Measurements from ENCODE around the gene DCAF11. TPM values are rescaled to one million over a fixed set of nuclear protein-coding genes. Genes with fewer than 3 reads are reported as not detected.

Gene DCAF11
- total RNA-seq, 1 donor from 2014 or later, result 83.5 TPM

GRCh38 chr14:24139272-24139934, 24.8 kb downstream of the DCAF11 start:
- H3K27me3 ChIP-seq (ENCODE audit: control insufficient read depth, insufficient read depth, low read length), result no peaks in the 10 kb centered on the region
- TF ChIP-seq CTCF (IDR thresholded peaks at IDR 0.05; ENCODE audit: insufficient read depth, low read length, severe bottlenecking), result no peak
- no peak for DNase-seq (ENCODE audit: low read depth)
- H3K4me3 ChIP-seq (ENCODE audit: low read depth, low read length), result no peak overlapping the region
- FAIRE-seq, result no peak
- peaks cover 15% of the 10 kb centered on the region for H3K36me3 ChIP-seq (ENCODE audit: control insufficient read depth, insufficient read depth, low read length)

DNA sequence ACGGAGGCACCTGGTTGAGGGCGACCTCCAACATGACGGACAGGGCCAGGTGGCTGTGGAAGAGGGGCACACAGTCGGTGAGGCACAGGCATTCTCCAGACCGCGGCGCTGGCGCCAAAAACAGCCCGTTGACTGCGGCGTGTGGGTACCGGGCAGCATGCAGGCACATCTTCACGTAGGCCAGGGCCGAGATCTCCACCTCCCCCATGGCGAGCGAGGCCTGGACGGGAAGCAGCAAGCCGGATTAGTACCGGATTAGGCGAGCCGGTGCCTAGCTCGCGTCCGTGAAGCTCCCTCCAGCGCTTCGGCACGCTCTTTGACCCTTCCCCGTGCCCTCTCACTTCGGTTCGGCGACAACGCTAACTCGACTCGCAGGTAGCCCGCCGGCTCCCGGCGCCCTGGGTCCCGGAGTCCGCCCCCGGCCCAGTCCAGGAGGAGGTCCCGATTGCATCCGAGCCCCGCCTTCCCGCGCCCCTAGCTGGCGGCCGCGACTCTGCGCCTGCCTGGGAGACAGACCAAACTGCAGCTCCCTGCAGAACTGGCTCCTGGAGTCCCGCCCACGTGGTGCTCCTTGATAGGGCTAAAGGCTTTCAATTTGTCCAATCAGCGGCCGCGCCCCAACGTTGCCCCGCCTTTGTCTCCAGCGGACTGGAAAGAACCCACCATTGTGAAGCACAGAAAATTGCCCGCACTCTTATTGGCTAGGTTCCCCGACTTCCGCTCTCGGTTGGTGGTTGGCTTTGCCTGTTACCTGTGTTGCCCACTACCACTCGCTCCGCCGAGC, 26.7 kb downstream of the DCAF11 start, which contains the start of gene EMC9:
Gene EMC9 (minus strand): TSS at position 495 of the 784 bp plus-strand sequence. CDS start 287 bp downstream, at position 208.
- FAIRE-seq (no peak), DNase-seq (ENCODE audit: low read depth) (peak; percentile 98)
- peak; percentile 51 for TF ChIP-seq CTCF (IDR thresholded peaks at IDR 0.05; ENCODE audit: insufficient read depth, low read length, severe bottlenecking)
- Histone ChIP-seq H3K27me3 (ENCODE audit: control insufficient read depth, insufficient read depth, low read length) (no peaks in the 10 kb centered on the region), H3K36me3 (ENCODE audit: control insufficient read depth, insufficient read depth, low read length) (peaks cover 15% of the 10 kb centered on the region), H3K4me3 (ENCODE audit: low read depth, low read length) (peak within 1 kb of the TSS; percentile 62)

DNA sequence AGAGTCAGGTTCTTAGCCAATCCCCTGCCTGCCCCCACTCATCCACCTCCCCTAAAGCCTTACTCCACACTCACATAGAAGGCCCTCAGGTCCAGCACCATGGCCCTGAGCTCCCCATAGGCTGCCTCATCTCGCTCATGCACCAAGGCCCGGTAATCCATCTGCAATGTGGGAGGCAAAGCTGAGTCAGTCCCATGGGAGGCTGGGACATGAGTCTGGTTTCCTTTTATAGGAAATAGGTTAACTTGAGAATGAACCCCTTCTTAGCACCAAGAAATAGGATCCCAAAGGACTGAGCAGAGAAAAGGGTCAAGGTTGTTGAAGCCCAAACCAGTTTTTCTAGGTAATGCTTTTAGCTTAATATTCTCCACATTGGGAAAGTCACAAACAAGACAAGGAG, 28.9 kb downstream of the DCAF11 start:
- no peak for FAIRE-seq
- H3K27me3 ChIP-seq (ENCODE audit: control insufficient read depth, insufficient read depth, low read length), result no peaks in the 10 kb centered on the region
- no peak overlapping the region for H3K4me3 ChIP-seq (ENCODE audit: low read depth, low read length)
- peaks cover 9% of the 10 kb centered on the region for H3K36me3 ChIP-seq (ENCODE audit: control insufficient read depth, insufficient read depth, low read length)
- DNase-seq (ENCODE audit: low read depth), result no peak
- no peak for TF ChIP-seq CTCF (IDR thresholded peaks at IDR 0.05; ENCODE audit: insufficient read depth, low read length, severe bottlenecking)

DNA sequence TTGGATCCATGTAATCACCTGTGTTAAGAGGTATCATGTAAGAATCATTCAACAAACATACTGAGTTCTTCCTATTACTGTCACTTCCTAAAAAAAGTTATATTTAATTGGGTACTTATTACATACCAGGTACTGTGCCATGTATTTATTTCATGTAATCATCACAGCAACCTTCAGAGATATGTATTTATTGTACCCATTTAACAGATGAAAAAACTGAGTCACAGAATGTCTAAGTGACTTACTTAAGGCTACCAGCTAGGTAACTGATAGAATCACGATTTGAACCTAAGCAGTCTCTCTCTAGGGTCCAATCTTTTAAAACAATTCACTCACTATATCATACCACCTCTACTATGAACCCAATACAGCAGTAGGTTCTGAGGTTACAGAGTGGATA, 29.9 kb downstream of the DCAF11 start:
- TF ChIP-seq CTCF (IDR thresholded peaks at IDR 0.05; ENCODE audit: insufficient read depth, low read length, severe bottlenecking), result no peak
- H3K36me3 ChIP-seq (ENCODE audit: control insufficient read depth, insufficient read depth, low read length), result peaks cover 12% of the 10 kb centered on the region
- no peaks in the 10 kb centered on the region for H3K27me3 ChIP-seq (ENCODE audit: control insufficient read depth, insufficient read depth, low read length)
- FAIRE-seq, result no peak
- no peak overlapping the region for H3K4me3 ChIP-seq (ENCODE audit: low read depth, low read length)
- no peak for DNase-seq (ENCODE audit: low read depth)

DNA sequence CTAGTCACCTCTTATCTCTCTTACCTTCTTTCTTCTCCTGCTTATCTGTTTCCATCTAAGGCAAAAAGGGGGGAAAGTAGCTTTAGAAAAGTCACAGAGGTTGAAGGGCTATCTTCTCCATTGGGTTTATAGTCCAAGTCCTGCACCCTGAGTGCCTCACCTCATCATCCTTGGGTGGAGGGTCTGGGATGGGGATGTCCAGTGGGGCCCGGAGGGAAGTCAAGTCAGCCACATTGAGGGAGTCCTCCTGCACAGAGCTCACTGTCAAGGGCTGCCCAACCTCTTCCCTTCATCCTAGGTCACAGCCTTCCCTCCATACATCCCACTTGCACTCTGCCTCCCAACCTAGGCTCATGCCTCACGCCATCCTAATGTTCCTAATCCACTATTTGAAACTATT, 30.6 kb downstream of the DCAF11 start:
- Histone ChIP-seq H3K27me3 (ENCODE audit: control insufficient read depth, insufficient read depth, low read length) (no peaks in the 10 kb centered on the region), H3K4me3 (ENCODE audit: low read depth, low read length) (no peak overlapping the region), H3K36me3 (ENCODE audit: control insufficient read depth, insufficient read depth, low read length) (peaks cover 11% of the 10 kb centered on the region)
- DNase-seq (ENCODE audit: low read depth), result no peak
- no peak for TF ChIP-seq CTCF (IDR thresholded peaks at IDR 0.05; ENCODE audit: insufficient read depth, low read length, severe bottlenecking)
- no peak for FAIRE-seq

Measured in bronchial epithelial cell (primary cell).